Caco-2 (cell line): ENCODE results near the gene PEA15. TPM values are rescaled to one million over a fixed set of nuclear protein-coding genes. Genes with fewer than 3 reads are reported as not detected.

Source experiments
- BruUV-seq: library from RNA; stranded (reverse); fragments of 400-500 nt; replicated peaks from 2 replicates; lab custom pipeline; 2021; lab: Mats Ljungman, UMichigan
- CTCF ChIA-PET: fragments of 300-600 bp; sonication (Branson Sonifier 250); formaldehyde crosslinking; loops from one replicate; lab custom pipeline; 2022; ENCODE audit warnings: antibody characterized with exemption; lab: Charles Lee
- POLR2A ChIA-PET: fragments of 300-600 bp; sonication (Branson Sonifier 250); formaldehyde crosslinking; loops from one replicate; lab custom pipeline; 2022; ENCODE audit warnings: antibody characterized with exemption; lab: Charles Lee
- DNase-seq, 2 experiments: peaks; one replicate each; pipeline versions ENCODE4 v3.0.0 to v3.0.0-alpha.2; 2020 to 2022
- H3K27me3 ChIP-seq: replicated peaks from 2 replicates; pipeline ENCODE4 v1.6.0; 2011; ENCODE audit warnings: low read length; ENCODE audit not compliant: control insufficient read depth, insufficient read depth
- H3K36me3 ChIP-seq: 2 replicates; pipeline ENCODE4 v1.5.1; 2011; ENCODE audit warnings: low read length; ENCODE audit not compliant: control insufficient read depth, insufficient read depth
- H3K4me1 ChIP-seq: fragments of 250-450 bp; sonication (Bioruptor Pico); 2 replicates; pipeline ENCODE4 v1.5.1; 2020; ENCODE audit warnings: mild to moderate bottlenecking
- H3K4me3 ChIP-seq: 2 replicates; pipeline ENCODE4 v1.5.1; 2011; ENCODE audit warnings: low read depth, mild to moderate bottlenecking, control low read depth, low read length
- H3K9me3 ChIP-seq: fragments of 250-450 bp; sonication (Bioruptor Pico); 2 replicates; pipeline ENCODE4 v1.5.1; 2020; ENCODE audit warnings: mild to moderate bottlenecking, moderate library complexity
- H3K27ac Mint-ChIP-seq: one replicate; pipeline ENCODE4 v1.8.0; 2022; ENCODE audit warnings: mixed read lengths; ENCODE audit not compliant: unreplicated experiment
- H3K27me3 Mint-ChIP-seq: one replicate; pipeline ENCODE4 v1.8.0; 2022; ENCODE audit warnings: mixed read lengths; ENCODE audit not compliant: insufficient read depth, unreplicated experiment
- H3K36me3 Mint-ChIP-seq: one replicate; pipeline ENCODE4 v1.8.0; 2022; ENCODE audit warnings: mild to moderate bottlenecking, mixed read lengths; ENCODE audit not compliant: insufficient read depth, unreplicated experiment
- H3K4me1 Mint-ChIP-seq: one replicate; pipeline ENCODE4 v1.8.0; 2022; ENCODE audit warnings: low read depth, mixed read lengths; ENCODE audit not compliant: unreplicated experiment
- H3K4me3 Mint-ChIP-seq: one replicate; pipeline ENCODE4 v1.8.0; 2022; ENCODE audit warnings: mild to moderate bottlenecking, moderate library complexity, mixed read lengths; ENCODE audit not compliant: unreplicated experiment
- H3K9me3 Mint-ChIP-seq: one replicate; pipeline ENCODE4 v1.8.0; 2022; ENCODE audit warnings: mixed read lengths; ENCODE audit not compliant: unreplicated experiment
- CTCF ChIP-seq, 2 experiments: fragments of 200-600 bp in 1 of 2; IDR thresholded peaks; 1 replicate in 1 of 2; 2 replicates in 1 of 2; pipeline versions ENCODE4 v1.5.1 to v1.8.0; 2011 to 2022; ENCODE audit warnings: antibody characterized with exemption in 1 of 2, control low read depth in 1 of 2, inconsistent platforms in 1 of 2, low read depth in 1 of 2, low read length in 1 of 2, mild to moderate bottlenecking in 1 of 2, moderate library complexity in 1 of 2; ENCODE audit not compliant: insufficient read depth in 1 of 2, severe bottlenecking in 1 of 2, unreplicated experiment in 1 of 2
- intact Hi-C: fragments of 100-400 bp; cut with micrococcal nuclease; formaldehyde crosslinking; loops from one replicate; pipeline ENCODE4 v1.10.0; 2022; ENCODE audit not compliant: unreplicated experiment
- total RNA-seq: library from RNA; stranded (reverse); gene quantifications from 2 replicates; pipeline ENCODE4 v1.2.3, GENCODE V29; 2022

The PEA15 gene
- total RNA-seq, 1 experiment from 2014 or later = 85.1 TPM

GRCh38 chr1:160179336-160179735 lies 25.8 kb upstream of the PEA15 start:
- no peaks in the 10 kb centered on the region for H3K36me3 Mint-ChIP-seq
- BruUV-seq = no TSS peak
- CTCF ChIA-PET = no interaction called here

GRCh38 chr1:160186246-160186645 lies 18.9 kb upstream of the PEA15 start:
- H3K27ac Mint-ChIP-seq = no peak overlapping the region
- CTCF ChIA-PET = no interaction called here

More at GRCh38 chr1:160179336-160179735, 25.8 kb upstream of the PEA15 start:
- no peaks in the 10 kb centered on the region for H3K27me3 Mint-ChIP-seq
- TF ChIP-seq CTCF (IDR thresholded peaks at IDR 0.05; ENCODE audit: insufficient read depth in 1 of 2, low read depth in 1 of 2, low read length in 1 of 2, severe bottlenecking in 1 of 2, unreplicated experiment in 1 of 2) = no peak
- no peak for DNase-seq
- no peaks in the 10 kb centered on the region for H3K36me3 ChIP-seq
- H3K4me3 Mint-ChIP-seq = no peak overlapping the region
- no peak overlapping the region for H3K27ac Mint-ChIP-seq
- H3K27me3 ChIP-seq = no peaks in the 10 kb centered on the region
- intact Hi-C loops = no loop called here
- no peaks in the 10 kb centered on the region for H3K9me3 Mint-ChIP-seq
- no peak overlapping the region for H3K4me3 ChIP-seq
- H3K9me3 ChIP-seq = no peaks in the 10 kb centered on the region
- H3K4me1 Mint-ChIP-seq = no peaks in the 10 kb centered on the region
- POLR2A ChIA-PET = no interaction called here
- H3K4me1 ChIP-seq = no peaks in the 10 kb centered on the region

GRCh38 chr1:160186729-160187128 lies 18.5 kb upstream of the PEA15 start:
- TF ChIP-seq CTCF (IDR thresholded peaks at IDR 0.05; ENCODE audit: insufficient read depth in 1 of 2, low read depth in 1 of 2, low read length in 1 of 2, severe bottlenecking in 1 of 2, unreplicated experiment in 1 of 2) = no peak
- Mint-ChIP-seq H3K36me3 (no peaks in the 10 kb centered on the region), H3K9me3 (no peaks in the 10 kb centered on the region), H3K4me3 (no peak overlapping the region), H3K4me1 (no peaks in the 10 kb centered on the region), H3K27ac (no peak overlapping the region), H3K27me3 (no peaks in the 10 kb centered on the region)
- no peaks in the 10 kb centered on the region for H3K36me3 ChIP-seq
- H3K4me3 ChIP-seq = no peak overlapping the region
- no peaks in the 10 kb centered on the region for H3K4me1 ChIP-seq
- CTCF ChIA-PET = no interaction called here
- no peaks in the 10 kb centered on the region for H3K9me3 ChIP-seq
- no TSS peak for BruUV-seq
- intact Hi-C loops = no loop called here
- POLR2A ChIA-PET = no interaction called here
- DNase-seq = no peak
- no peaks in the 10 kb centered on the region for H3K27me3 ChIP-seq

More at GRCh38 chr1:160186246-160186645, 18.9 kb upstream of the PEA15 start:
- no peak for TF ChIP-seq CTCF (IDR thresholded peaks at IDR 0.05; ENCODE audit: insufficient read depth in 1 of 2, low read depth in 1 of 2, low read length in 1 of 2, severe bottlenecking in 1 of 2, unreplicated experiment in 1 of 2)
- Mint-ChIP-seq H3K36me3 (no peaks in the 10 kb centered on the region), H3K4me3 (no peak overlapping the region), H3K4me1 (no peaks in the 10 kb centered on the region), H3K9me3 (no peaks in the 10 kb centered on the region), H3K27me3 (no peaks in the 10 kb centered on the region)
- BruUV-seq = no TSS peak
- H3K4me3 ChIP-seq = no peak overlapping the region
- intact Hi-C loops = no loop called here
- H3K36me3 ChIP-seq = no peaks in the 10 kb centered on the region
- no peaks in the 10 kb centered on the region for H3K27me3 ChIP-seq
- no peaks in the 10 kb centered on the region for H3K9me3 ChIP-seq
- no peak for DNase-seq
- H3K4me1 ChIP-seq = no peaks in the 10 kb centered on the region
- POLR2A ChIA-PET = no interaction called here
